AG09319 (cell line): ENCODE results near the gene CCNL2.
"Not testable (repeated sequence)": the region's sequence is repeated elsewhere in the genome, so short reads cannot be mapped to it uniquely, and the experiment has no call there.

Experiments used
- DNase-seq: peaks from one replicate; pipeline ENCODE4 v3.0.0-alpha.2; 2010; ENCODE audit warnings: low read depth; ENCODE audit errors: extremely low read depth
- TF ChIP-seq, protein P1 (sequence below): IDR thresholded peaks from 2 replicates; pipeline ENCODE4 v1.5.1; 2011; ENCODE audit warnings: low read depth, mild to moderate bottlenecking, inconsistent platforms, low read length, moderate library complexity

CCNL2 gene

DNA sequence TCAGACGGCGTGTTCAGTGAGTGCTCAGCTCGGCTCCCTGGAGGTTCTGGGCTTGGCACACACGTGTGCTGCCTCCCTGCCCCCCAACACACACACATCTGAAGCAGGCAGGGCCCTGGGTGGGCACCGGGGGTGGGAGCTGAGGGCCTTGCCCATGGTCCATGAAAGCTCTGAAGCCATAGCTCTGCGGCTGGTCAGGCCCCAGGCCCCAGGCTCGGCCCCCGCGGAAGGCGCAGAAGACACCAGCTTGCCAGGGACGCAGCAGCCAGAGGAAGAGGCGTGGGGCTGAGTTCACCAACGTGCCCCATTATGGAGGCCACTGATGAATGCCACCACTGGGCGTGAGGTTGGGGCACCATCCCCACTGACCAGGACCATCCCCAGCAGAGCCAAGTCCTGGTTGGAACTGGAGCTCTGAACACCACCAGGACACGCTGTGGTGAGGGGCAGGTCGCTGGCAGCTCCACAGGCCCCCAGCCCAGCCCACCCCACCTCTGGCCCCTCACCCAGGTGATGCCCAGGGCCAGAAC, 28.3 kb downstream of the CCNL2 start:
- TF ChIP-seq, protein P1, sequence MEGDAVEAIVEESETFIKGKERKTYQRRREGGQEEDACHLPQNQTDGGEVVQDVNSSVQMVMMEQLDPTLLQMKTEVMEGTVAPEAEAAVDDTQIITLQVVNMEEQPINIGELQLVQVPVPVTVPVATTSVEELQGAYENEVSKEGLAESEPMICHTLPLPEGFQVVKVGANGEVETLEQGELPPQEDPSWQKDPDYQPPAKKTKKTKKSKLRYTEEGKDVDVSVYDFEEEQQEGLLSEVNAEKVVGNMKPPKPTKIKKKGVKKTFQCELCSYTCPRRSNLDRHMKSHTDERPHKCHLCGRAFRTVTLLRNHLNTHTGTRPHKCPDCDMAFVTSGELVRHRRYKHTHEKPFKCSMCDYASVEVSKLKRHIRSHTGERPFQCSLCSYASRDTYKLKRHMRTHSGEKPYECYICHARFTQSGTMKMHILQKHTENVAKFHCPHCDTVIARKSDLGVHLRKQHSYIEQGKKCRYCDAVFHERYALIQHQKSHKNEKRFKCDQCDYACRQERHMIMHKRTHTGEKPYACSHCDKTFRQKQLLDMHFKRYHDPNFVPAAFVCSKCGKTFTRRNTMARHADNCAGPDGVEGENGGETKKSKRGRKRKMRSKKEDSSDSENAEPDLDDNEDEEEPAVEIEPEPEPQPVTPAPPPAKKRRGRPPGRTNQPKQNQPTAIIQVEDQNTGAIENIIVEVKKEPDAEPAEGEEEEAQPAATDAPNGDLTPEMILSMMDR, result no peak
- DNase-seq, result no peak

DNA sequence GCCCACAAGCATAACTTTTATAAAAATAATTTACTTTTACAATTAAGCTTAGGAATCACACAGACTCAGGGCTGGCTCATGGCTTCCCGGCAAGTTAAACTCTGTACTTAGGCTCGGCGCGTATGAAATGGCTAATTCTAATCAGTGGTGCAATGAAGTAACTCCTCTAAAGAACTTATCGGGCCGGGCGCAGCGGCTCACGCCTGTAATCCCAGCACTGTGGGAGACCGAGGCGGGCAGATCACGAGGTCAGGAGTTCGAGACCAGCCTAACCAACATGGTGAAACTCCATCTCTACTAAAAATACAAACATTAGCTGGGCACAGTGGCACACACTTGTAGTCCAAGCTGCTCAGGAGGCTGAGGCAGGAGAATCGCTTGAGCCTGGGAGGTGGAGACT, 29.0 kb downstream of the CCNL2 start:
- not testable (repeated sequence) for DNase-seq

DNA sequence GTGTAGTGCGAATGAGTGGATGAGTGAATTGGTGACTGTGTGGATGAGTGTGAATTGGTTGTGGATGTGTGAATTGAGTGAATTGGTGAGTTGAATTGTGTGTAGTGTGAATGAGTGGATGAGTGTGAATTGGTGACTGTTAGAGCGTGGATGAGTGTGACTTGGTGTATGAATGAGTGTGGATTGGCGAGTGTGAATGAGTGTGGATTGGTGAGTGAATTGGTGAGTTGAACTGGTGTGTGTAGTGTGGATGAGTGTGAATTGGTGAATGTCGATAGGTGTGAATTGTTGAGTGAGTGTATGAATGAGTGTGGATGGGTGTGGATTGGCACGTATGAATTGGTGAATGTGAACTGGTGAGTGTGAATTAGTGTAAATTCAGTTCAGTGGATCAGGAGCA, 31.8 kb downstream of the CCNL2 start:
- TF ChIP-seq, protein P1, result no peak
- no peak for DNase-seq

DNA sequence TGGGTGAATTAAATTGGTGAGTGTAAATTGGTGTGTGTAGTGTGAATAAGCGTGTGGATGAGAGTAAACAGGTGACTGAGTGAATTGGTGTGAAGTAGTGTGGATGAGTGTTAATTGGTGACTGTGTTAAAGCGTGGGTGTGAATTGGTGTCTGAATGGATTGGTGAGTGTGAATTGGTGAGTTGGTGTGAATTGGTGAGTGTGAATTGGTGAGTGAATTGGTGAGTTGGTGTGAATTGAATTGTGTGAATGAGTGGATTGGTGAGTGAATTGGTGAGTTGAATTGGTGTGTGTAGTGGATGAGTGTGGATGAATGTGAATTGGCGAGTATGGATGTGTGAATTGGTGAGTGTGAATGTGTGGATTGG, 32.5 kb downstream of the CCNL2 start:
- no peak for DNase-seq

DNA sequence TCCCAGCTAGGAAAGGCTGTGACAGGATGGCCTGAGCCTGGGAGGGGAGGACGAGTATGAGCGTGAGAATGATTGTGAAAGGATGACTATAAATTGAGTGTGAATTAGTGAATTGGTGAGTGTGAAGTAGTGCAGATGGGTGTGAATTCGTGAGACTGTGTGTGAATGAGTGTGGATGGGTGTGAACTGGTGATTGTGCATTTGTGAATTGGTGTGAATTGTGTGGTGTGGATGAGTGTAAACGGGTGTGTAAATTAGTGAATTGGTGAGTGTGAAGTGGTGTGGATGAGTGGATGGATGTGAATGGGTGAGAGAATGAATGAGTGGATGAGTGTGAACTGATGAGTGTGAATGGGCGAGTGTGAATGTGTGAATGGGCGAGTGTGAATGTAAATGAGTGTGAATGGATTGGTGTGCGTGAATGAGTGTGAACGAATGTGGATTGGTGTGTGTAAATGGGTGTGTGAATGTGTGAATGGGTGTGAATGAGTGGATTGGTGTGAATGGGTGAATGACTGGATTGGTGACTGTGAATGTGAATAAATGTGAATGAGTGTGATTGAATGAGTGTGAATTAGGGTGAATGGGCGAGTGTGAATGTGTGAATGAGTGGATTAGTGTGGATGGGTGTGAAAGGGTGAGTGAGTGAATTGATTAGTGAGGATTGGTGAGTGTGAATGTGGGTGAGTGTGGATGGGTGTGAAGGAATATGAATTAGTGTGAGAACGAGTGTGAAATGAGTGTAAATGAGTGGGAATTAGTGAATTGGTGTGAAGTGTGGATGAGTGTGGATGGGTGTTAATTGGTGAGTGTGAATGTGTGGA, 33.0 kb downstream of the CCNL2 start:
- TF ChIP-seq, protein P1, result no peak
- no peak for DNase-seq

More for the DNA sequence above, 32.5 kb downstream of the CCNL2 start:
- TF ChIP-seq, protein P1, result no peak

DNA sequence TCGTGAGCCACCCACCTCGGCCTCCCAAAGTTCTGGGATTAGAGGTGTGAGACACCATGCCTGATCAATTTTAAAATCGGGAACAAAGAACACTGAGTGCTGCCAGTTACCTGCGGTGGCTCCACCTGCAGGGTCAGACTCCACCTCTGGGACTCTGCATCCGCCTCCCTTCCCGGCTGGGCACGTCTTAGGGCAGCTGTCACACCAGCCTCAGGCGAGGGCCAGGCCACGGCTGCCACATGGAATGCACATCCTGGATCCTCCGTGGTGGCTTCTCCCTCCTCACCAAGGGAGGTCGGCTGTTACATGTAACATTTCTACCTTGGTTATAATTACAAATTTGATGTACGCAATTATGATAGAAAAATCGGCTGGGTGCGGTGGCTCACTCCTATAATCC, 34.9 kb downstream of the CCNL2 start:
- no peak for DNase-seq
- TF ChIP-seq, protein P1, result no peak

DNA sequence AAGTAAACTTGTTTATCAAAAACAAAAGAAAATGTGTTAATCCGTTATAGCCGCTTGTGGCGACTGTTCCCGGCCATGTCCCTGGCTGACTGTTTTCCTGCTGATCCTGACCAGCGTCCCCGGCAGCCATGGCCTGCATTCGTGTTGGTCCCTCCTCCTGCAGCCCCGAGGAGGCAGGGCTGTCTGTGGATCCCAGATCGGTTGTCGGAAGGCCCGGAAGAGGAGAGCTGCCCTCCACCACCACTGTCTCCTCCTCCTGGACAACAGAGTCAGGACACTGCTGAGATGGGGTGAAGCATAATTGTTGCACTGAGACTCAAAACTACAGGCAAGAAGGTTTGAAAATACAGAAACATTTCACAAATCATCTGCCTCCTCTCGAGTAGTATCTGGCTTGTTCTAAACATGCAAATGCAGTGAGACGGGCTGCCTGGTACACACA, 37.1 kb downstream of the CCNL2 start:
- TF ChIP-seq, protein P1, result peak; percentile 47
- DNase-seq, result peak; percentile 67
